Lung microvascular endothelial cell (primary cell): ENCODE data around the gene WDR64. TPM values are rescaled to one million over a fixed set of nuclear protein-coding genes. Genes with fewer than 3 reads are reported as not detected.

Experiments
- DNase-seq, 2 donors: peaks; one replicate each; pipeline versions ENCODE4 v3.0.0 to v3.0.0-alpha.2; 2010; ENCODE audit warnings: low read depth in 2 of 2
- total RNA-seq: library from RNA; depleted of rRNA; stranded (reverse); fragments of >200 nt; gene quantifications from 2 replicates; pipeline ENCODE4 v1.2.1, GENCODE V29; 2014

Gene WDR64
- total RNA-seq, 1 donor from 2014 or later: not detected

DNA sequence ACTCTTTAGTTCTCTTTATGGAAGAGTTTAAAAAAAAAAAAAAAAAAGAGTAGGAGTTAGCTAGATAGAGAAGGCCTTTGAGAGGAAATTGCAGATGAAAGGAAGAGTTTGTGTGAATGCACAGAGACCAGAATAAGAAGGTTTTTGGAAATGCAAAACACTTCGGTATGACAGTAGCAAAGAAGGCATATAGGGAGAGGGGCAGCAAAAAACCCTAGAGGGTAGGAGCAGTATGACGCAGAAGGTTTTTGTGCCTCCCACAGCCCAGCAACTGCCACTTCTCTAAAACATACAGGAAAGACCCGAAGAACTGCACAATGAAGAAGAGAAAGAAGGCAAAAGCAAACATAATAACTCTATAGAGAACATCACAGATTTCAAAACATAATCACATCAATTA is 84.3 kb downstream of the WDR64 start:
- DNase-seq: no peak

DNA sequence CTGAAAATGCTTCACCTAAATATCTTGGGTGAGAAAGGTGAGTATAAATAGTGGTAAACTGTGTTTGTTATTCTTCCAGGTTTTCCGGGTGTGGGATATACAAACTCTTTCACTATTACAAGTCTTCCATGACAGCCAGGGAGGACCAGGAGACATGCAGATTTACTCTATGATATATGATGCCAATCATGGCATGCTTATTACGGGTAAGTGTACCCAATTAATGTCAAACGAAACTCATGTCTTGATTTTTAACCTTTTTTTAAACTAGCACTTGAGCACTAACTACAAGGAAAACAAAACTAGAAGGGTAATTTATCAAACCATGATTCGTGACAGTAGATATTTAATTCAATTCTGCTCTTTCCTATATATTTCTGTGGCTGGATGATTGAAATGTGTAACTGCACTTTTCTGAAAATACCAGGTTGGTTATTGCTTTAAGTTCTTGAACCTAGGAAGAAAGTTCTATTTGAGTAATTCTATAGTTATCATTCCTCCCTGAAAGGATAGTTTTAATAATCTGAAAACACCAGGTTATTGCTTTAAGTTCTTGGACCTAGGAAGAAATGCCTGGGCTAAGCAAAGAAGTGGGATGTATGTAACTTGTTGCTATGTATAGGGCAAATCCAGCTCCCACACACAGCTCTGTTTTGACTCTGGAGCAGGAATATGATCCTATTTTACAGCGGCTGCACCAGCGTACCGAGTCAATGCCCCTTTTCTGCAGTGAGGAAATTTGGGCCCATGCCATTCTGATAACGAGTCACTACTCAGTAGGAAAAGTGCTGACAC is 86.4 kb downstream of the WDR64 start:
- no peak for DNase-seq

DNA sequence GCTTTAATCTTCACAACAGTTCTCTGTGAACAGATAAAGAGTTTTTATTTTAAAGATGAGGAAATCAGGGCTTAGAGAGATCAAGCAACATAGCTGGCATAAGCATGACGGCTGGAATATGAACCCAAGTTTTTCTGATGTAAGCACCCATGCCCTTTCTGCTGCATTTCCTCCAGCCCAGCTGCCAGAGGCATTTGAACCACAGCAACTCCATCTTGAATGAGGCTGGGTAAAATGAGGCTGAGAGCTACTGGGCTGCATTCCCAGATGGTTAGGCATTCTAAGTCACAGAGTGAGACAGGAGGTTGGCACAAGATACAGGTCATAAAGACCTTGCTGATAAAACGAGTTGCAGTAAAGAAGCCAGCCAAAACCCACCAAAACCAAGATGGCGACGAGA is 90.0 kb downstream of the WDR64 start:
- DNase-seq: no peak

- DNase-seq: no peak
These were observed 92.5 kb downstream of the WDR64 start for GRCh38 chr1:241744591-241744990.

DNA sequence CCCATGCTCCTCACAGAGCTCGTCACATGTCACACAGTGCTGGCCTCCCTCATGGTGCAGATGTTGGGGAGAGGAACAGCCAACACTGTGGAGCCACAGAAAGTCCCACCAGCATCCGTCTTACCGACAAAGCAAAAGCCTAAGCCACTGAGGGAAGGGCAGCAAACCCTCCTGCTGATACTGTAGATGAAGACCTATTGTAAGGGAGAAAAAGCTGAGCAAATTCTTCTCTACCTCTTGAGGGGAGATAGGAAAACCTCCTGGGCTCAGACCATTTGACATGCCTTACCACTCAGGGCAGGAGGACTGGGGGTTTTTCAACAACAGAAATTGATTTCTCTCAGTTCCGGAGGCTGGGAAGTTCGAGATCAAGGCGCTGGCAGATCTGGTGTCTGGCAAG is 95.9 kb downstream of the WDR64 start:
- DNase-seq: no peak

DNA sequence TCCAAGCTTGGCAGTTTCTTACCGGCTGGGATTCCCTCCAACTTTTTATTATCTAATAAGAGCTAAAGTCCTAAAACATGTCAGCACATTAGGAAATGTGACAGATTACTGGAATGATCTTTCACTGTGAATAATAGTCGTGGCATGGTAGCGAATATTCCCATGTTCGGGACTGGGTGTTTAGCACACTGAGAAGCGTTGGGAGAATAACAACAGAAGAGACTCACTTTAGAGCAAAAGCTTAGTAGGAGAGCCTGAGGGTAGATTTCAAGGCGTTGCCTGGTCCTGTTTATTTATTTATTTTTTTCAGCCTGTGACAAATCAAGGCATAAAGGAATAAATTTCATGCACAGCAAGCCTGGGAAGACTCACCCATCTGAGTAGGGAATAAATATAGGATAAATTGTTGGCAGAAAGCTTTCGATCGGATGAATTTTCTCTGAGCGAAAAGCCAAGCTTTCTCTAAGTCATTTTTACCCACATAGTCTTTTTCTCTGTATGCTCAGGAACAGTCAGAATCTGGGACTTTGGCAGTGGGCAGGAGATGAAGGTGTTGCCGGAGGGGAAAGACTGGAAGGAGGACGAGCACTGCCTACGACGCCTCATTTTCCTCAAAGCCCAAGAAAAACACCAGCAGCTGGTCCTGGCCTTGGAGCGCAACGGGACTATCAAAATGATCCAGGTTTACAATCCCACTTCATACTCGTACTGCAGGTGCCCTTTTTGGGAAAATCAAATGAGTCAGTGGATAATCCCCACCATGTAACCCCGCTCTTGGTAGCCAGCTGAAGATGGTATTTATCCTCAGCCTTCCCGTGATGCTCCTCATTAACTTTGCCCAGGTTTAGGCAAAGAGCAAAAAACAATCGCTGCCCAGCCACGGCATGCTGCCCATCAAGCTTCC is 97.2 kb downstream of the WDR64 start:
- DNase-seq: no peak

GRCh38 chr1:241749945-241750695 is 98.0 kb downstream of the WDR64 start:
- DNase-seq: no peak

DNA sequence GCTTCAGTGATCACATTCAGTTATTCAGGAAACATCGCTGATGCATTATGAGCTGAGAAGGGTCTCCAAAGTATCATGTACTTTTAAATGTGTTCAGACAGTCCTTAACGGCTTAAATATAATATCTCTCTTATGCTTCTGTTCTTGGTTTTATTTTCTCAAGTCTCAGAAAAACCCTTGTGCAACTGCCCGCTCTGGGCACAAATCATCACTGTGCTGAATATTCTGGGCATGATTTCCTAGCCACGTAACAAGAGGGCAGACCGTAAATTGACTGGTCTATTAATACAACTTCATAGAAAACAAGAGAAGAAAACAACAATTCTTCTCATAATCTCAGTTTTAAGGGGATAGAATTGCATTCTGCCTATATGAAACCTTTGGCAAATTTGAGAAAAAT is 99.4 kb downstream of the WDR64 start:
- DNase-seq: no peak

DNA sequence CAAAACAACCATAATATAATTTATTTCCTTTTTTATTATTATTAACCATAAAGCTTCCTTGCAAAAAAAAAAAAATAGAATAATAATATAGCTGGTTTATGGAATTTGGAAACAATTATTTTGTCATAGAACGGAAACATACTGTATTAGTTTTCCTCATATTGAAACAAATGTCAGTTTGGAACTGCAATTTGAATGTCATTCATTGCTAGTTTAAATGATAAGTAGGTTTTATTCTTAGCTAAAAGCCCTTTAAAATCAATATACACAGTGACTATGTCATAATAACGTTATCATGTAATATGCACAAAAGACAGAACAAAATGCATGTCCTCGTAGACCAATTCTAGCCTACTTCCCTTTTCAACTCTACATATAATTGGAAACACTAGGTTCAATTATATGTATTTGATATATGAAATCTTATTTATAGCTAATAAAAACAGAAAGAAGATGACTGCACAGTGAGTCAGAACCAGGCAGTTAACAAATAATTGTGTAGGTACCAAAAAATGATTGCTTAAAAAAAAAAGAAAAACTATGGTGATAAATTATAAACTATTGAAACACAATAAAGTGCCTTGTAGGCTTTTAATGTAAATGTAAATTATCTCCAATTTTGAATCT is 110.7 kb downstream of the WDR64 start:
- DNase-seq: no peak

DNA sequence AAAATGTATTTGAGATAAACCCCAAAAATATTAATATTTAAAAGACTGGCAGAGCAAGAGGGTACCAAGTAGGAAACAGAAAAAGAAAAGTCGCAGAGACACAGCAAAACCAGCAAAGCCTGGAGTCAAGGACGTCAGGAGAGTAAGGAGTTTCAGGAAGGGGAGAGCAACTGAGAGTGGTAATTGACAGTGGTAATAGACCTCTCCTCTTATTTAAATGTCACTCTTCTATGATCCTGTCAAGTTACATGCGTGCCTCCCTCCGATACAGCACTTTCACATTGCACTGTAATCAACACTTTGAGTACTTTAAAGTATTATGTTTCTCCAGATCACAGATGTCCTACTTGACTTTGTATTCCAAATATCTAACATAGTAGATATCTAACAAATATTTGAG is 113.3 kb downstream of the WDR64 start:
- no peak for DNase-seq

- no peak for DNase-seq
These were observed 115.7 kb downstream of the WDR64 start for GRCh38 chr1:241767737-241768136.

DNA sequence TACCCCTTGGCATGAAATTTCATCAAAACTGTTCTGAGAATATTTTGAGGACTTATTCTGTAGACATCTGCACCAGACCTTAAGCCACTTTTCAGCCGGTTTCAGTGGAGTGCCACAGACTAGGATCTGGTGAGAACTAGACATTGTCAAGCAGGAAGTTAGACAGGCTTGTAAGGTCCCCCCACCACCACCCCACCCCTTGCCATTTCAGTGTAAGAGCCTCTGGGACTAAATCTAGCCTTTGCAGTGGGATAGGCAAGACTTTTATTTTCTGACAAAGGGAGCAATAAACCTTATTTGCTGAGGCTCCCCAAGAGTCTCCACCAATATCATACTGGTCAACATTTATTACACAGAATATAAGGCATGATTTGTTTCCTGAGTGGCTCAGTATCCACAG is 118.0 kb downstream of the WDR64 start:
- DNase-seq: no peak

DNA sequence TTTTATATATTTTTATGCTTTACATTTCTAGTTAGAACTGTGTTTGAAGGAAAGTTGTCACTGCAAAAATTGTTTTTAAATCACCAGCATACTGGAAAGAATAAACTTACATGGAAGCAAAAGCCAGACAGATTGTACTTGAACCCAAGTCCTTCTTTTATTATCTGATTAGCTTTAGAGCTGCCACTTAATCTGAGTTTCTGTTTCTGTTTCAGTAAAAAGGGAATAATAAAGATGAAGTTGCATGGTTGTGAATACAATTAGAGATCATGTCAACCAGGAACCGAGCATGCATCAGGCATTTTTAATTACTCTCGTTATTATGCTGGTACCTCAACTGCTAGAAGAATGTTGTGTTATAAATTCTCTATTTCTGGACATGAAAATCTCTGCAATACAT is 119.0 kb downstream of the WDR64 start:
- DNase-seq: no peak

GRCh38 chr1:241772932-241773500 is 120.9 kb downstream of the WDR64 start:
- no peak for DNase-seq

DNA sequence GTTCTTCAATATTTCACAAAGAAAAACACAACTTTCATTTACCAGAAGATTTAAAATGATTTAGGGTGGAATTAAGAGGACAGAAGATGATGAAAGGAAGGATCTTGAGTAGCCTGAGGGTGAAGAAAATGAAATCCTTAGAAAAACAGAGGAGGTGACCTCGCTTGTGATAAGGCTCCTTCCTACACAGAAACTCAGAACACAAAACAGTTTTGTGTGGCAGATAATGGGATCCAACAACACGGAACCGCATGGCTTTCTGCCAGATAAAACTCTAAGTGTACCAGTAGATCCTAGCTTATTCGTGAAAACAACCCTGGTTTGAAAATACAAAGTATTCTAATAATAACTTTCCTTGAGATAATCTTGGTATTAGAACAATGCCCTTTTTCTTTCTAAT is 121.9 kb downstream of the WDR64 start:
- no peak for DNase-seq

DNA sequence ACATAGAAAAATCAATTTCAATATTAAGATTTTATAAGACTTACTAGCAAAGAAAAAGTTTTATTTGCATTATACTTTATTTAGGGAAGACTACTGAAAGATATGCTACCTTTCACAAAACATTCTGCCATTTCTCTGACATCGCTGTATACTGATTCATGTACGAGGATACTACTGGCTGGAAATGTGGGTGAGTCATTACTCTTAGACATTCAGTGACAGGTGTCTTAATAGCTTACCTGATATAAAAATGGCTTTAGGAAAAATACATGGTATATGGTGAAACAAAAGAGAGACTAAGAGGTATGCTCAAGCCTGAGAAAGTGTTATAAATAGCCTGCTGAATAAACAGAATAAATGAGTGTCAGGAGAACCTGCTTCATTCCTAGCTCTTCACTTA is 122.9 kb downstream of the WDR64 start:
- DNase-seq: no peak

DNA sequence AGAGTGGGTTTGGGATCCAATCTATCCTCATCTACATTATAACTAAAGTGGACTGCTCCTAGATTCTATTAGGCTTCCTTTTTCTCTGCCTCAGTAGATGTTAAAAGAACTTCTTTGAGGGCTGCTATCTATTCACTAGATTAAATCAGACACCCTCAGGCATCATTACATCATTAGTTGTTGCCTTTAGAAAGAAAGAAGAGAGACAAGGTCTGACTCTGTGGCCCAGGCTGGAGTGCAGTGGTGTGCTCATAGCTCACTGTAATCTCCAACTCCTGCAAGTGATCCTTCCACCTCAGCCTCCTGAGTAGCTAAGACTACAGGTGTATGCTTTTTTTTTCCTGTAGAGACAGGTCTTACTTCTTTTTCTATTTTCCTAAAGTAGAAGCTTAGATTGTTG is 124.8 kb downstream of the WDR64 start:
- no peak for DNase-seq

DNA sequence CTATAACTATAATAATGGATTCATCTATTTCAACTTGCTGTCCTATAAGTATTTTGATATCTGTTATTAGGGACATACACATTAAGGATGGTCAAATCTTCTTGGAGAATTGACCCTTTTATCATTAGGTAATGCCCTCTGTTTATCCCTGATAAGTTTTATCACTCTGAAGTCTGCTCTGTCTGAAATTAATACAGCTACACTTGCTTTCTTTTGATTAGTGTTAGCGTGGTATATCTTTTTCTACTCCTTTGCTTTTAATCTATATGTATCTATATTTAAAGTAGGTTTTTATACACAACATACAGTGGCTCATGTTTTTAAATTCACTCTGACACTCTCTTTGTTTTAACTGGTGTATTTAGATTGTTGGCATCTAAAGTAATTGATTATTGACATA is 126.0 kb downstream of the WDR64 start:
- no peak for DNase-seq

- DNase-seq: no peak
These were observed 127.8 kb downstream of the WDR64 start for GRCh38 chr1:241779897-241780296.

DNA sequence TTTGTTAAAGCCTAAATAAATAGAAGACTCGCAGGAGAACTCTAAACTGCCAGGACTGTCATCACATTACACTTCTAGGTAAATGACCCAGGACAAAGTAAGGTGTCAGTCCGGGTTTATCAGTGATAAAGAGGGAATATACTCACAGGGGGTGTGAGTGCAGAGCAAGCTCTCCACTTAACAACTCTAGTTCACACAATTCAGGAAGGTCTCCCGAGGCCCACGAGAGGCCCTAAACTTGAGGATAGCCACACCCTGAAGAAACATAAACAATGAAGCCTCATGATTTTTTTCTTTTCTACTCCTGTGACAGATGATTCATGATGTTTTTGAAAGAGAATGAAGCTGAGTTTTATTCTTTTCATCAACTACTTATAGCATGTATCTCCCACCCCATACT is 130.3 kb downstream of the WDR64 start:
- DNase-seq: no peak

DNA sequence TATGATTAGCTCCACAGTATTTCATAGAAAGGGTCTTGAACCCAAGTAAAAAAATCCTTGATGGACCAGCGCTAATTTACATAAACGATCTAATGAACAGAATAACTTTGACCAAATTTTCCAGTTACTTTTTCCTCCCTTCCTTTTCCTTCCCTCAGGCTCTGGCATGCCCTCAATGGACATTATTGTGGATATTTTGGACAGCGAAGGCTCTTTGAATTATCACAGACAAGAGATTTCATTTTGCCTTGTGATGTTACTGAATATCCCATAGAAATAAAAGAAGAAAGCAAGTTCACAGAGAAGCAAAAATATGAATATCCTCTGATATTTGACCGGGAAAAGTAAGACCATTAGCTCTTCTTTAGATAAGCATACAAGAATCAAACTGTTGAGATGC is 135.6 kb downstream of the WDR64 start:
- no peak for DNase-seq
